Karpas-422 (cell line): ENCODE results near the gene TCEA2. TPM values are rescaled to one million over a fixed set of nuclear protein-coding genes. Genes with fewer than 3 reads are reported as not detected.

Source experiments
- DNase-seq: peaks from one replicate; pipeline ENCODE4 v3.0.0-alpha.2; 2015
- H2AFZ ChIP-seq: fragments of 200-600 bp; sonication (generic); 2 replicates; pipeline ENCODE4 v1.6.1; 2014; ENCODE audit warnings: antibody characterized with exemption, low read length, mixed read lengths
- H3K27ac ChIP-seq: fragments of 200-600 bp; sonication (generic); 2 replicates; pipeline ENCODE4 v1.5.1; 2014; ENCODE audit warnings: mild to moderate bottlenecking, low read length, moderate library complexity
- H3K27me3 ChIP-seq: fragments of 200-600 bp; sonication (generic); 2 replicates; pipeline ENCODE4 v1.6.1; 2014; ENCODE audit warnings: low read length, mixed read lengths
- H3K36me3 ChIP-seq: fragments of 200-600 bp; sonication (generic); 2 replicates; pipeline ENCODE4 v1.6.1; 2014; ENCODE audit warnings: low read length, mixed read lengths; ENCODE audit not compliant: insufficient read depth
- H3K4me1 ChIP-seq: fragments of 200-600 bp; sonication (generic); 2 replicates; pipeline ENCODE4 v1.6.1; 2014; ENCODE audit warnings: mild to moderate bottlenecking, low read length, mixed read lengths
- H3K4me2 ChIP-seq: fragments of 200-600 bp; sonication (generic); 2 replicates; pipeline ENCODE4 v1.6.1; 2014; ENCODE audit warnings: low read length, low read depth, mild to moderate bottlenecking; ENCODE audit not compliant: poor library complexity, severe bottlenecking
- H3K4me3 ChIP-seq: fragments of 200-600 bp; sonication (generic); 2 replicates; pipeline ENCODE4 v1.5.1; 2014; ENCODE audit warnings: mild to moderate bottlenecking, antibody characterized with exemption, low read length, mixed read lengths
- H3K79me2 ChIP-seq: fragments of 200-600 bp; sonication (generic); 2 replicates; pipeline ENCODE4 v1.6.1; 2014; ENCODE audit warnings: mild to moderate bottlenecking, low read length, mixed read lengths
- H3K9ac ChIP-seq: fragments of 200-600 bp; sonication (generic); 2 replicates; pipeline ENCODE4 v1.6.0; 2014; ENCODE audit warnings: low read length
- H3K9me2 ChIP-seq: fragments of 200-600 bp; sonication (generic), shearing (Covaris generic); replicated peaks from 2 replicates; pipeline ENCODE4 v1.6.0; 2014; ENCODE audit warnings: mild to moderate bottlenecking, low read length, moderate library complexity; ENCODE audit not compliant: insufficient read depth
- H3K9me3 ChIP-seq: fragments of 300-700, 200-600 bp; sonication (generic); 2 replicates; pipeline ENCODE4 v1.6.1; 2014; ENCODE audit warnings: low read length, mixed read lengths
- H4K20me1 ChIP-seq: fragments of 200-600 bp; sonication (generic); 2 replicates; pipeline ENCODE4 v1.6.1; 2014; ENCODE audit warnings: mild to moderate bottlenecking, antibody characterized with exemption, low read length, low read depth; ENCODE audit not compliant: insufficient read depth
- total RNA-seq: library from RNA; depleted of rRNA; stranded (reverse); fragments of >200 nt; shearing (Covaris generic); gene quantifications from 2 replicates; pipeline ENCODE4 v1.2.3, GENCODE V29; 2014; ENCODE audit warnings: low replicate concordance; rRNA removed

The TCEA2 gene
- 124 and 197 TPM in 2 replicates for total RNA-seq

DNA sequence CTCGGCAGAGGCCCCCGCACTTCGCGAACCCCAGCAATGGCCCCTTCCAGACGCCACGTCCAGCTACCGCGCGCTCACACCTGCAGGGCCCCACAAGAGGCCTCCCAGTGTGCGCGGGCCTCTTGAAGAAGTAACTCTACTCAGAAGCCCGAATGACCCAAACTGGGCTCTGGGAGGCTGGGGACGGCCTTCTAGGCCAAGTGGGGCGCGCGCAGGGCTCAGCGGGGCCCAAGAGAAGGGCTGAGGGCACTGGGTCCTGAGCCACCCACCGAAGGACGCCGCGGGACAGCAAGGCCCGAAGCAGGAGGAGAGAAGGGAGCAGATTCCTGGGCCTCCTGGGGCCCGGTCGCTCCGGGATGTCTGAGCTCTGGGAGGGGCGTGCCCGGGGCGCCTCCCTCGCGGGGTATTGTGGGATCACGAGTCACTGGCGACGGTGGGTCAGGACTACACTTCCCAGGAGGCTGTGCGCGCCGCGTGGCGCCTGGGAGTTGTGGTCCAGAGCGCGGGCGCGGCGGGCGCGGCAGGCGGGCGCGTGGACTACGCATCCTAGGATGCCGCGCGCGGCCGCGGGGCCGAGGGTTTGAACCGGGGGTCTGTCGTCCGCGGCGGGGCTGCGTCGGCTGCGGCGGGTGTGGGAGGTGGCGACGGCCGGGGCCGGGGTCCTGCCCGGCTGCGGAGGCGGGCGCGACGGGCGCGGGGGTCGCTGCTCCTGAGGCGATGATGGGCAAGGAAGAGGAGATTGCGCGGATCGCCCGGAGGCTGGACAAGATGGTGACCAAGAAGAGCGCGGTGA, at the start of gene TCEA2:
Gene TCEA2, plus strand, starts transcription at position 603 of the 793 bp plus-strand sequence. Its CDS starts 115 bp downstream, at position 718.
- Histone ChIP-seq H3K9me3 (no peaks in the 10 kb centered on the region), H3K27ac (peak within 1 kb of the TSS; percentile 97), H3K36me3 (no peaks in the 10 kb centered on the region), H2AFZ (peak within 1 kb of the TSS; percentile 81; the same call in 1 of the 2 replicates), H3K27me3 (no peaks in the 10 kb centered on the region), H3K4me1 (peaks cover 58% of the 10 kb centered on the region), H3K9me2 (no peaks in the 10 kb centered on the region), H3K4me2 (peak within 1 kb of the TSS; percentile 91), H4K20me1 (no peaks in the 10 kb centered on the region), H3K9ac (peak within 1 kb of the TSS; percentile 98), H3K79me2 (peaks cover 17% of the 10 kb centered on the region), H3K4me3 (peak within 1 kb of the TSS; percentile 85)
- peak; percentile 97 for DNase-seq

DNA sequence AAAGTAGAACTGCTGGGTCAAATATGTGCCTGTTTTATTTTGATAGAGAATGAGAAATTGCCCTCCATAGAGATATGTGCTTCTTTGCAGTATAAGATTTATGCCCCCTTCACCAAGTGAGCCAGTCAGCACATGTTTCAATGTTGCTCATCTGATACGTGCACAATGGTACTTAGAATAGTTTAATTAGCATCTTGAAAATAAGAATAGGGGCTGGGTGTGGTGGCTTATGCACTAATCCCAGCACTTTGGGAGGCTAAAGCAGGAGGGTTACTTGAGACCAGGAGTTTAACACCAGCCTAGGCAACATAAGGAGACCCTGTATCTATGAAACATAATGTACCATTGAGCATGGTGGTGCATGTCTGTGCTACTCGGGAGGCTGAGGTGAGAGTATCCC, 47.4 kb upstream of the TCEA2 start:
- no peaks in the 10 kb centered on the region for H3K9me3 ChIP-seq
- H3K27ac ChIP-seq = no peak overlapping the region
- H2AFZ ChIP-seq = no peak overlapping the region
- H3K79me2 ChIP-seq = peaks cover 3% of the 10 kb centered on the region; the same call in 1 of the 2 replicates
- H3K4me3 ChIP-seq = no peak overlapping the region
- H3K4me2 ChIP-seq = no peak overlapping the region
- no peaks in the 10 kb centered on the region for H3K4me1 ChIP-seq
- H3K36me3 ChIP-seq = peaks cover 23% of the 10 kb centered on the region
- 0 out of 2 replicates have a peak, but pooled peaks cover 3% of the 10 kb centered on the region for H4K20me1 ChIP-seq
- no peak for DNase-seq
- H3K27me3 ChIP-seq = no peaks in the 10 kb centered on the region
- H3K9ac ChIP-seq = no peak overlapping the region
- no peaks in the 10 kb centered on the region for H3K9me2 ChIP-seq

DNA sequence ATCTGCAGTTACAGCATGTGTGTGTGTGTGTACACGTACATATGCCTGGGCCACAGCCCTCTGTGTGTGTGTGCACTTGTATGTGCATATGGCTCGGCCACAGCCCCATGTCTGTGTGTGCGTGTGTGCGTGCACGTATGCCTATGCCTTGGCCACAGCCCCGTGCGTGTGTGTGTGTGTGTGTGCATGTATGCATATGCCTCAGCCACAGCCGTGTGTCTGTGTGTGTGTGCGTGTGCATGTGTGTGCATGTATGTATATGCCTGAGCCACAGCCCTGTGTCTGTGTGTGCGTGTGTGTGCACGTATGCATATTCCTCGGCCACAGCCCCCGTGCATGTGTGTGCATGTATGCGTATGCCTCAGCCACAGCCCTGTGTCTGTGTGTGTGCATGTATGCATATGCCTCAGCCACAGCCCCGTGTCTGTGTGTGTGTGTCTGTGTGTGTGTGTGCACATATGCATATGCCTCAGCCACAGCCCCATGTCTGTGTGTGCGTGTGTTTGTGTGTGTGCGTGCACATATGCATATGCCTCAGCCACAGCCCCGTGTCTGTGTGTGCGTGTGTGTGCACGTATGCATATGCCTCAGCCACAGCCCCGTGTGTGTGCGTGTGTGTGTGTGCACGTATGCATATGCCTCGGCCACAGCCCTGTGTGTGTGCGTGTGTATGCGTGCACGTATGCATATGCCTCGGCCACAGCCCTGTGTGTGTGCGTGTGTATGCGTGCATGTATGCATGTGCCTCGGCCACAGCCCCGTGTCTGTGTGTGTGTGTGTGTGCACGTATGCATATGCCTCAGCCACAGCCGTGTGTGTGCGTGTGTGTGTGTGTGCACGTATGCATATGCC, 41.6 kb upstream of the TCEA2 start:
- DNase-seq = no peak
- Histone ChIP-seq H3K27me3 (no peaks in the 10 kb centered on the region), H3K9ac (no peak overlapping the region), H3K36me3 (peaks cover 21% of the 10 kb centered on the region), H2AFZ (no peak overlapping the region), H3K27ac (no peak overlapping the region), H3K4me3 (no peak overlapping the region), H3K4me2 (no peak overlapping the region), H3K4me1 (no peaks in the 10 kb centered on the region), H3K79me2 (no peaks in the 10 kb centered on the region), H4K20me1 (0 out of 2 replicates have a peak, but pooled peaks cover 3% of the 10 kb centered on the region), H3K9me3 (no peaks in the 10 kb centered on the region), H3K9me2 (no peaks in the 10 kb centered on the region)

DNA sequence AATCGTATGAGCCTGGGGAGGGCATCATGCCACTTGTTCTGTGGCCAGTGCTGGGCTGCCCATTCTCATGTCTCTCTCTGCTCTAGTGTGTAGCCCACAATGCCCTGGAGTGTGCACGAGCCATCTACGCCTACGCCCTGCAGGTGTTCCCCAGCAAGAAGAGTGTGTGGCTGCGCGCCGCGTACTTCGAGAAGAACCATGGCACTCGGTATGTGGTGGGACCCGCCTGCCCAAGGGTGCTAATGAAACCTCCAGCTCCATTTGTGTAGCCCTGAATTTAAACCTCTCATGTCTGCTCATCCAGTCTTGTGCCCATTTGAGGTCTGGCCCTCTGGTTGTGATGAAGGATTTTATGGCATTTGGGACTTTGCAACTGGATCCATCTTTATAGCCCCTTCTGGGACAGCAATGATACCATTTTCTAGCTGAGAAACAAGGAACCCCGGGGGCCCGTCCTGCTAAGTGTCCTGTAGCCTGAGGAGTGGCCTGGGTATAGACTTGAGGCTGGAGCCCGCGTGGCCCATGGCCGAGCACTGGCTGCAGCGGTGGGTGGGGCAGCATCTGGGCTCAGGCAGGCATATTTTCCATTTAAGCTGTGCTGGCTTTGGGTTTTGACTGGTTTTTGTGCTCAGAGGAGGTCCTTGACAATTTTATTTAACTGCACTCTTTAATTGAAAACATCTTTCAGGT, 40.2 kb upstream of the TCEA2 start:
- H2AFZ ChIP-seq = no peak overlapping the region
- H3K36me3 ChIP-seq = peaks cover 18% of the 10 kb centered on the region
- no peaks in the 10 kb centered on the region for H3K27me3 ChIP-seq
- no peaks in the 10 kb centered on the region for H3K4me1 ChIP-seq
- no peak overlapping the region for H3K27ac ChIP-seq
- no peaks in the 10 kb centered on the region for H3K9me2 ChIP-seq
- no peak overlapping the region for H3K9ac ChIP-seq
- no peak overlapping the region for H3K4me3 ChIP-seq
- no peak for DNase-seq
- H3K9me3 ChIP-seq = no peaks in the 10 kb centered on the region
- no peaks in the 10 kb centered on the region for H4K20me1 ChIP-seq
- H3K4me2 ChIP-seq = no peak overlapping the region
- no peaks in the 10 kb centered on the region for H3K79me2 ChIP-seq

DNA sequence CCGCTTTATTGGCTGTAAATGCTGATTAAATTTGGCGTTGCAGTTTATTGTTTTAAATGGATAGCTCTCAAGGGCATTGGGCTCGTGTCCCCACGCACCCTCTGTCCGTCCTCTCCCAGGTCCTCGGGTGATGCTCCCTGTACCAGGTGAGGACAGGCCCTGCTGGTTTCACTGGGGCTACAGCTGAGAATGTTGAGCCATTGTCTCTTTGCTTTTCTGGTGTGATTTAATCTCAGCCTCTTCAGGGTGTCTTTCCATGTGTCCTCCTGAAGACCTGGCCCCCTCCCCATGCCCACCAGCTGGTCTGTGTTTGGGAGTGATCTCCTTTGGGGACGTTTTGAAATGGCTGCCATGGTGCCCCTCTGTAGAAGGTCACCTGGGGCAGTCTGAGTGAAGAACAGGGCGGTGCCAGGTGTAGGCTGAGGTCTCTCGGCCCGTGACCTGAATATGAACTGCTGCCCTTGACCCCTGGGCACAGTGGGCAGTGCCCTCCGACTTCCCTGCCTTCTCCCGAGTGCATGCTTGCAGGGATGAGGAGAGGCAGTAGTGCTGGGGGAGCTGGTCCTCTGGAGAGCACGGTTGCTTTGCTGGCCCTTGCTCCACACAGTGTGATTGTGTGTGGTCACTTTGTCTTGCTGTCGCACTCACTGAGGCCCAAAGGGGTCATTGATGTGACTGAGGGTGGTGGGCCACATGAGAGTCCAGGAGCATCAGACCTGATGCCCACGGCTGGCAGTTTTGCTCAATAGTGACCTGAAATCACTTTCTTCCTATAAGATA, 39.4 kb upstream of the TCEA2 start:
- Histone ChIP-seq H3K4me1 (no peaks in the 10 kb centered on the region), H3K9me3 (no peaks in the 10 kb centered on the region), H2AFZ (no peak overlapping the region), H3K36me3 (peaks cover 18% of the 10 kb centered on the region), H4K20me1 (no peaks in the 10 kb centered on the region), H3K4me2 (no peak overlapping the region), H3K4me3 (no peak overlapping the region), H3K79me2 (no peaks in the 10 kb centered on the region), H3K9ac (no peak overlapping the region), H3K27me3 (no peaks in the 10 kb centered on the region), H3K27ac (no peak overlapping the region), H3K9me2 (no peaks in the 10 kb centered on the region)
- no peak for DNase-seq

DNA sequence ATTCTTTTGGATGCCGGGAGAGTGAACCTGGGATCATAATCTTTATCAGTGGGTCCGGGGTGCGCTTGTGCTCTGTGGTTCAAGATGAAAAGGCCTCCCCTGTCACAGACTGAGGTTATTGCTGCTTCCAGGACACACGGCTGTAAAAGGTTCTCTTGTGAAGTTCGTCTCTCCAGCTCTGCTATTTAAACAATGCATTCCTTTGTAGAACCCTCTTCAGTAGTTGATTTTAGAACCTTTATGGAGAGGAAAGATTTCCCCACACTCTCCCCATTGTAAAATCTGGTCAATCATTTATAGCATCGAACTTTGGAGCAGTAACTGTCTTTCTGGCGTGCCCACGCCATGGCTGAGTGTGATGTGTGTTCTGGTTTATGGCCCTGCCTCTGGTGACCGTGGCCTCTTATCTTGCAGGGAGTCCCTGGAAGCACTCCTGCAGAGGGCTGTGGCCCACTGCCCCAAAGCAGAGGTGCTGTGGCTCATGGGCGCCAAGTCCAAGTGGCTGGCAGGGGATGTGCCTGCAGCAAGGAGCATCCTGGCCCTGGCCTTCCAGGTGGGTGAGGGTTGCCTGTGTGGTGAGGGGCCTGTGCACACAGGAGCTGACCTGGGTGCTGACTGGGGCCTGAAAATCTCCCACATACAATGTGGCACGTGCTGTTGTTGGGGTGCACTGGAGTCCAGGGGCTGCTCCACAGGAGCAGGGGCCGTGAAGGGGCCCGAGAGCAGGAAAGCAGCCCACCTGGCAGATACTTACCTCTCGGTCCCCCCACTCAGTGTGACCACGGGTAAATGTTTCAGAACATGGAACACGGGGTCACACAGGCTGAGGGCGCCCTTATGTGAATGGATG, 38.6 kb upstream of the TCEA2 start:
- H3K27ac ChIP-seq = no peak overlapping the region
- H4K20me1 ChIP-seq = no peaks in the 10 kb centered on the region
- no peaks in the 10 kb centered on the region for H3K9me3 ChIP-seq
- no peaks in the 10 kb centered on the region for H3K79me2 ChIP-seq
- H3K4me1 ChIP-seq = no peaks in the 10 kb centered on the region
- no peak overlapping the region for H3K4me2 ChIP-seq
- no peaks in the 10 kb centered on the region for H3K9me2 ChIP-seq
- no peak for DNase-seq
- peaks cover 18% of the 10 kb centered on the region for H3K36me3 ChIP-seq
- no peak overlapping the region for H2AFZ ChIP-seq
- H3K27me3 ChIP-seq = no peaks in the 10 kb centered on the region
- H3K9ac ChIP-seq = no peak overlapping the region
- no peak overlapping the region for H3K4me3 ChIP-seq
